ENCODE data around the gene SPTLC1. TPM values are rescaled to one million over a fixed set of nuclear protein-coding genes. Genes with fewer than 3 reads are reported as not detected.
"Not testable (repeated sequence)": the region's sequence is repeated elsewhere in the genome, so short reads cannot be mapped to it uniquely, and the experiment has no call there.

The SPTLC1 gene
- total RNA-seq, 1 experiment from 2014 or later, result 60.6 TPM

- ChIA-PET CTCF (no interaction called here), POLR2A (ENCODE audit: low non-redundant PET) (no interaction called here)
- H3K36me3 ChIP-seq (ENCODE audit: insufficient read depth, low read length, poor library complexity, severe bottlenecking), result peaks cover 3% of the 10 kb centered on the region
- no peak overlapping the region for H3K27ac ChIP-seq (ENCODE audit: low read depth, low read length, poor library complexity, severe bottlenecking)
- intact Hi-C loops (cut with micrococcal nuclease; ENCODE audit: unreplicated experiment), result no loop called here
- H3K4me1 ChIP-seq (ENCODE audit: insufficient read depth, low read length, poor library complexity, severe bottlenecking), result no peaks in the 10 kb centered on the region
- no peak for DNase-seq (ENCODE audit: low spot score)
- no peaks in the 10 kb centered on the region for H3K9me3 ChIP-seq (ENCODE audit: low read depth, low read length, poor library complexity, severe bottlenecking)
- H3K27me3 ChIP-seq (replicated peaks; ENCODE audit: insufficient read depth, low read depth, low read length, poor library complexity), result no peaks in the 10 kb centered on the region
- BruUV-seq (replicated peaks), result no TSS peak
- no peak for TF ChIP-seq EZH2 (IDR thresholded peaks at IDR 0.05; ENCODE audit: borderline replicate concordance, low read depth, low read length, poor library complexity, severe bottlenecking)
- TF ChIP-seq, protein P1, sequence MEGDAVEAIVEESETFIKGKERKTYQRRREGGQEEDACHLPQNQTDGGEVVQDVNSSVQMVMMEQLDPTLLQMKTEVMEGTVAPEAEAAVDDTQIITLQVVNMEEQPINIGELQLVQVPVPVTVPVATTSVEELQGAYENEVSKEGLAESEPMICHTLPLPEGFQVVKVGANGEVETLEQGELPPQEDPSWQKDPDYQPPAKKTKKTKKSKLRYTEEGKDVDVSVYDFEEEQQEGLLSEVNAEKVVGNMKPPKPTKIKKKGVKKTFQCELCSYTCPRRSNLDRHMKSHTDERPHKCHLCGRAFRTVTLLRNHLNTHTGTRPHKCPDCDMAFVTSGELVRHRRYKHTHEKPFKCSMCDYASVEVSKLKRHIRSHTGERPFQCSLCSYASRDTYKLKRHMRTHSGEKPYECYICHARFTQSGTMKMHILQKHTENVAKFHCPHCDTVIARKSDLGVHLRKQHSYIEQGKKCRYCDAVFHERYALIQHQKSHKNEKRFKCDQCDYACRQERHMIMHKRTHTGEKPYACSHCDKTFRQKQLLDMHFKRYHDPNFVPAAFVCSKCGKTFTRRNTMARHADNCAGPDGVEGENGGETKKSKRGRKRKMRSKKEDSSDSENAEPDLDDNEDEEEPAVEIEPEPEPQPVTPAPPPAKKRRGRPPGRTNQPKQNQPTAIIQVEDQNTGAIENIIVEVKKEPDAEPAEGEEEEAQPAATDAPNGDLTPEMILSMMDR (conservative IDR thresholded peaks at IDR 0.05; ENCODE audit: low read depth, low read length), result no peak
- H3K4me3 ChIP-seq (ENCODE audit: low read depth, low read length, poor library complexity, severe bottlenecking), result no peak overlapping the region
Measured at GRCh38 chr9:92032891-92033290, 82.3 kb downstream of the SPTLC1 start.

GRCh38 chr9:92030367-92030766 lies 84.8 kb downstream of the SPTLC1 start:
- Histone ChIP-seq H3K27me3 (replicated peaks; ENCODE audit: insufficient read depth, low read depth, low read length, poor library complexity) (no peaks in the 10 kb centered on the region), H3K27ac (ENCODE audit: low read depth, low read length, poor library complexity, severe bottlenecking) (no peak overlapping the region), H3K9me3 (ENCODE audit: low read depth, low read length, poor library complexity, severe bottlenecking) (no peaks in the 10 kb centered on the region), H3K36me3 (ENCODE audit: insufficient read depth, low read length, poor library complexity, severe bottlenecking) (peaks cover 3% of the 10 kb centered on the region), H3K4me1 (ENCODE audit: insufficient read depth, low read length, poor library complexity, severe bottlenecking) (no peaks in the 10 kb centered on the region), H3K4me3 (ENCODE audit: low read depth, low read length, poor library complexity, severe bottlenecking) (no peak overlapping the region)
- POLR2A ChIA-PET (ENCODE audit: low non-redundant PET), result no interaction called here
- BruUV-seq (replicated peaks), result no TSS peak
- DNase-seq (ENCODE audit: low spot score), result no peak
- no peak for TF ChIP-seq EZH2 (IDR thresholded peaks at IDR 0.05; ENCODE audit: borderline replicate concordance, low read depth, low read length, poor library complexity, severe bottlenecking)
- CTCF ChIA-PET, result no interaction called here
- intact Hi-C loops (cut with micrococcal nuclease; ENCODE audit: unreplicated experiment), result no loop called here

DNA sequence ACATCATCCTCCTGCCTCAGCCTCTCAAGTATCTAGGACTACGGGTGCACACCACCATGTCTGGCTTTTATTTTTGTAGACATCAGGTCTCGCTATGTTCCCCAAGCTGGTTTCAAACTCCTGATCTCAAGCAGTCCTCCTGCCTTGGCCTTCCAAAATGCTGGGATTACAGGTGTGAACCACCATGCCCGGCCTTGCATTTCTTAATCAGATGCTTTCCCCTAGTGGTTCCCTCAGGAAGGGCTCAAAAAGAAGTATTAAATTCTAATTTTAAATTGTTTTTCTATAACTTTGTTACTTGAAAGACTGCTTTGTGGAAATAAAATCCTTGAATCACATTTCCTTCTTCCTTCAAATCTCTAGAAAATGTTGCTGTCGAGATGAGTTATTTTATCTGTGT lies 85.7 kb downstream of the SPTLC1 start:
- CTCF ChIA-PET, result no interaction called here
- Histone ChIP-seq H3K27me3 (replicated peaks; ENCODE audit: insufficient read depth, low read depth, low read length, poor library complexity) (no peaks in the 10 kb centered on the region), H3K4me1 (ENCODE audit: insufficient read depth, low read length, poor library complexity, severe bottlenecking) (no peaks in the 10 kb centered on the region), H3K27ac (ENCODE audit: low read depth, low read length, poor library complexity, severe bottlenecking) (no peak overlapping the region), H3K9me3 (ENCODE audit: low read depth, low read length, poor library complexity, severe bottlenecking) (no peaks in the 10 kb centered on the region), H3K4me3 (ENCODE audit: low read depth, low read length, poor library complexity, severe bottlenecking) (no peak overlapping the region), H3K36me3 (ENCODE audit: insufficient read depth, low read length, poor library complexity, severe bottlenecking) (peaks cover 3% of the 10 kb centered on the region)
- TF ChIP-seq, protein P1 (conservative IDR thresholded peaks at IDR 0.05; ENCODE audit: low read depth, low read length), result no peak
- no peak for TF ChIP-seq EZH2 (IDR thresholded peaks at IDR 0.05; ENCODE audit: borderline replicate concordance, low read depth, low read length, poor library complexity, severe bottlenecking)
- BruUV-seq (replicated peaks), result no TSS peak
- DNase-seq (ENCODE audit: low spot score), result no peak
- POLR2A ChIA-PET (ENCODE audit: low non-redundant PET), result no interaction called here
- intact Hi-C loops (cut with micrococcal nuclease; ENCODE audit: unreplicated experiment), result no loop called here

GRCh38 chr9:92026206-92027002 lies 88.8 kb downstream of the SPTLC1 start:
- no peak for DNase-seq (ENCODE audit: low spot score)
- Histone ChIP-seq H3K4me1 (ENCODE audit: insufficient read depth, low read length, poor library complexity, severe bottlenecking) (no peaks in the 10 kb centered on the region), H3K4me3 (ENCODE audit: low read depth, low read length, poor library complexity, severe bottlenecking) (no peak overlapping the region), H3K36me3 (ENCODE audit: insufficient read depth, low read length, poor library complexity, severe bottlenecking) (no peaks in the 10 kb centered on the region), H3K27ac (ENCODE audit: low read depth, low read length, poor library complexity, severe bottlenecking) (no peak overlapping the region), H3K9me3 (ENCODE audit: low read depth, low read length, poor library complexity, severe bottlenecking) (peaks cover 6% of the 10 kb centered on the region), H3K27me3 (replicated peaks; ENCODE audit: insufficient read depth, low read depth, low read length, poor library complexity) (no peaks in the 10 kb centered on the region)
- POLR2A ChIA-PET (ENCODE audit: low non-redundant PET), result no interaction called here
- CTCF ChIA-PET, result no interaction called here
- no TSS peak for BruUV-seq (replicated peaks)
- intact Hi-C loops (cut with micrococcal nuclease; ENCODE audit: unreplicated experiment), result no loop called here
- TF ChIP-seq EZH2 (IDR thresholded peaks at IDR 0.05; ENCODE audit: borderline replicate concordance, low read depth, low read length, poor library complexity, severe bottlenecking), result no peak
- TF ChIP-seq, protein P1 (conservative IDR thresholded peaks at IDR 0.05; ENCODE audit: low read depth, low read length), result no peak

DNA sequence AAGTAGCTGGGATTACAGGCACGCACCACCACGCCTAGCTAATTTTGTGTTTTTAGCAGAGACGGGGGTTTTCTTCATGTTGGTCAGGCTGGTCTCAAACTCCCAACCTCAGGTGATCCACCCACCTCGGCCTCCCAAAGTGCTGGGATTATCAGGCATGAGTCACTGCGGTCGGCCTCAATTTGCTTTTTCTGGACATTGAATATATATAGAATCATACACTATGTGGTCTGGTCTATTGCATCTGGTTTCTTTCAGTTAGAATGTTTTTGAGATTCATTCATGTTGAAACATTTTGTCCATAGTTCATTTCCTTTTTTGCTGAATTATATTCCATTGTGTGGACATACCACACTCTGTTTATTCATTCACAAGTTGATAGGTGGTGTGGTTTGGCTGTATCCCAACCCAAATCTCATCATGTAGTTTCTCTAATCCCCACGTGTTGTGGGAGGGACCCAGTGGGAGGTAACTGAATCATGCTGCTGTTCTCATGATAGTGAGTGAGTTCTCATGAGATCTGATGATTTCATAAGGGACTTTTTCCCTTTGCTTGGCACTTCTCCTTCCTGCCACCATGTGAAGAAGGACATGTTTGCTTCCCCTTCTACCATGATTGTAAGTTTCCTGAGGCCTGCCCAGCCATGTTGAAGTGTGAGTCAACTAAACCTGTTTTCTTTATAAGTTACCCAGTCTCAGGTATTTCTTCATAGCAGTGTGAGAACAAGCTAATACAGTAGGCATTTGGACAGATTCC lies 93.2 kb downstream of the SPTLC1 start:
- BruUV-seq (replicated peaks); H3K4me1 ChIP-seq (ENCODE audit: insufficient read depth, low read length, poor library complexity, severe bottlenecking); CTCF ChIA-PET; H3K4me3 ChIP-seq (ENCODE audit: low read depth, low read length, poor library complexity, severe bottlenecking); intact Hi-C loops (cut with micrococcal nuclease; ENCODE audit: unreplicated experiment); H3K9me3 ChIP-seq (ENCODE audit: low read depth, low read length, poor library complexity, severe bottlenecking); H3K36me3 ChIP-seq (ENCODE audit: insufficient read depth, low read length, poor library complexity, severe bottlenecking); H3K27me3 ChIP-seq (replicated peaks; ENCODE audit: insufficient read depth, low read depth, low read length, poor library complexity); H3K27ac ChIP-seq (ENCODE audit: low read depth, low read length, poor library complexity, severe bottlenecking); POLR2A ChIA-PET (ENCODE audit: low non-redundant PET): not testable (repeated sequence)
- DNase-seq (ENCODE audit: low spot score), result peak; percentile 57
